Stimulated activated CD4-positive, alpha-beta T cell treated with anti-CD3 and anti-CD28 coated beads, Interleukin-1b, Interleukin-23, amount 100 ng/mL, for 1 hour (primary cell): ENCODE measurements around the gene GALNT12.

Experiments used
- DNase-seq, 2 donors: peaks; one replicate each; pipeline ENCODE4 v3.0.0-alpha.2; 2020; ENCODE audit warnings: low read depth in 2 of 2

Gene GALNT12

GRCh38 chr9:98807070-98807813 is at the start of gene GALNT12:
TSS of gene GALNT12 (plus strand) at chr9:98807670. CDS start at chr9:98807699, 29 bp downstream.
- DNase-seq, result peak in 1 of 2 donors; percentile 22

DNA sequence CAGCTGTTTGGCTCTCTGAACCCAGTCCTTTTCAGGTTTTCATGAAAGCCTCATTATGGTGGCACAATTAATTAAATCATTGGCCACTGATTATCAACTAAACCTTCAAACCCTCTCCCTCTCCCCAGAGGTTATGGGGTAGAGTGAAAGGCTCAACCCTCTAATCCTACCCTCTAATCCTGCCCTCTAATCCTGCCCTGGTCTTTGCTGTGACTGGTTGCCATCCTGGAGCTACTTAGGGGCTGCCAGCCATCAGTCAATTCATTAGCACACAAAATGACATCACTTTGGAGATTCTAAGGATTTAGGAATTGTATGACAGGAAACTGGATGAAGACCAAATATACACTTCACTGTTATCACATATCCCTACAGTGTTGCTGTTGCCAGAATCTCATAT is 47.2 kb upstream of the GALNT12 start:
- no peak for DNase-seq

DNA sequence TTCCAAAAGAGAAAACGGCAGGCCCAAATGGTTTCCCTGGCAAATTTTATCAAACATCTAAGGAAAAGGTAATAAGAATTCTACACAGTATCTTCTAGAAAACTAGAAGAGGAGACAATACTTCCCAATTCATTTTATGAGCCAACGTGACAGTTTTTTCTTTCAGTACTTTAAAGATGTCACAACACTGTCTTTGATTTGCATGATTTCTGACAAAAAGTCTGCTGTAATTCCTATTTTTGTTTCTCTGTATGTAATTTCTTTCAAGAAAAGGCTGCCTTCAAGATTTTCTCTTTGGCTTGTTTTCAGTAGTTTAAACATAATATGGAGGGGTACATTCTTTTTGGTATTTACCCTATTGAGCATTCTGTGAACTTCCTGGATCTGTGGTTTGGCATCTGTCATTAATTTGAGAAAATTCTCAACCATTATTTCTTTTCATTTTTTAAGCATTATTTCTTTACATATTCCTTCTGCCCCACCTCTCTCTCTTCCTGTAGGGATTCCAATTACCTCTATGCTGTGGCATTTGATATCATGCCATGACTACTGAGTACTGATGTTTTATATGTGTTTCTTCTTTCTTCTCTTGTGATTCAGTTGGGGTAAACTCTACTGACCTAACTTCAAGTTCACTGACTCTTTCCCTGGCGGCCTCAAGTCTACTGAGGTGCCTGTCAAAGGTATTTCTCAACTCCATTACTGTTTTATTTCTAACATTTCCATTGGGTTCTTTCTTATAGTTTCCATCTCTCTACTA is 43.3 kb upstream of the GALNT12 start:
- DNase-seq, result no peak

- no peak for DNase-seq
These were observed 42.2 kb upstream of the GALNT12 start for GRCh38 chr9:98765256-98765655.

- no peak for DNase-seq
These were observed 40.9 kb upstream of the GALNT12 start for GRCh38 chr9:98766586-98766985.

DNA sequence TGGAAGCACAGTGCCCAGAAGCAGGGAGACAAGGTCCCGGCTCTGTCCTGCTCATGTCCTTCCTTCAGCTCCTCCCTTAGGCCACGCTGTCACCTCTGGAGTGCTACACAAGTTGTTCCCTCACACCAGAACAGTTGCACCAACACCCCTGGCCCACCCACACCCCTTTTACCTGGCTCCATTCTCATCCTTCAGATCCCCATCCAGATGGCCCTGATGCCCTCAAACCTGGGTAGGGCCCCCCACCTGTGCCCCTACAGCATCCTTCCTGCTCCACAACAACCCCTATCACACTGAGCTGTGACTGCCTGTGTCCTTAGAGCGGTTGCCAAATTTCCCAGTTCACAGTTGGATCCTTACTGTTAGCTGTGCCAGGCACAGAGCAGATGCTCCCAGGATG is 40.3 kb upstream of the GALNT12 start:
- no peak for DNase-seq

- DNase-seq, result no peak
These were observed 39.6 kb upstream of the GALNT12 start for GRCh38 chr9:98767915-98768314.

DNA sequence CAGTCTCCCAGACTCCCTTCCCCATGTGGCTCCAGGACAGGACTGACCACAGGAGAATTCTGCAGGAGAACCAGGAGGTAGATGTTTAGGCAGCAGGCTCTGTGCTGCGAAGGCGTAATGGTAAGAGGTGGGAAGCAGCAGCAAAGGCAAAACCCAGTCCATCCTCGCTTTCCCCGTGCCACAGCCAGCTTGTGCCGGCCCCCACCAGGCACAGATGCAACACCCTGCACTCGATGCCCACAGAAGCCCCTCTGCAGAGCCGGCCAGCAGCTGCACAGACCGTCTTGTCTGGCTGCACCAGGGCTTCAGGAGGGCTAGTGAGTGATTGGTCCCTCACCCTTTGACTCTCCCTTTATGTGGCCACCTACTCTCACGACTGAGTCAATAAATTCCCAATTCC is 39.1 kb upstream of the GALNT12 start:
- DNase-seq, result no peak

DNA sequence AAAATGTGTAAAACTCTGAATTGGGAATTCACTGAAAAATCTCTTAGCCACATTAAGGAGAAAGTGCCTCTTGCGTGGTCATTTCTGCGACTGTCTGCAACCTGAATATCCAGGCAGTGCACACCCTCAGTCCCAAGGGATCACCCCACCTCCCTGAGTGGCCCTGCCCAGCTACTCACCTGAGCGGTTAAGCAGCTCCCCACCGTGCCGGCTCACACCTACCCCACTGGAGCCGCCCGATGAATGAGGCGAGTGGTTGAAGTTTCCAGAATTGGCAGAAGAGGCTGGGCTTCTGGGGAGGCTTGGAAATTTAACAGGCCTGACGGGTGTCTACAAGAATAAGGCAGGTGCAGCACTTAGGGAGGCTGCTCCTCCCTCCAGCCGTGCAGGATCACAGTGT is 36.8 kb upstream of the GALNT12 start:
- no peak for DNase-seq

DNA sequence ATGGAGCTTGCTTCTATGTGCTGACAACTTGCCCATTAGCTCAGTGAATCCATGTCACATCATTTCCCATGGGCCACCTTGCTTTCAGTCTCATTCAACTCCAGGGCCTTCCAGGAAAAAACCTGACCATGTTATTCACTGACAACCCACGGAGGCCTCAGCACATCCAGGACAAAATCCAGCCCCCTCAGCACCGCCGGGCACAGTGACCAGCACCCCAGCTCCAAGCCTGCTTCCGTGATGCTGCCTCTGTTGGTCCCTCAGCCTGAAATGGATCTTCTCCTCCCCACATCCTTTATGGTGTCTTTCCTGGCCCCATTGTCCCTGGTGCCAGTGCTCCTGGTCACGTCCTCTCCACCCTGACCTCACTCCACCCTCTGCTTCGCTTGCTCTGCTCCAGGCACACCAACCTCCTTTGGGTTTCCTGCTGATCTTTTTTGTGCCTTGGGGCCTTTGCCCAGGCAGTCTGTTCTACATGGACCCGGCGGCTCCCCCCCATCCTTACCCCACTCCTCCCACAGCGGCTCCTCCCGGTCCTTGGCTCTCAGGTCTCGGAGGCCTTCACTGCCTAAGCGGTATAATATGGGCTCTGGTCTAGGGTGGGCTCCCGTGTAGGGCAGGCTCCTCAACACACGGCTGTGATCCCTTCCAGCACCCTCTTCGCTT is 36.1 kb upstream of the GALNT12 start:
- DNase-seq, result no peak

- DNase-seq, result no peak
These were observed 34.9 kb upstream of the GALNT12 start for GRCh38 chr9:98772364-98773155.

GRCh38 chr9:98773721-98774120 is 33.7 kb upstream of the GALNT12 start:
- no peak for DNase-seq

GRCh38 chr9:98774746-98775145 is 32.7 kb upstream of the GALNT12 start:
- no peak for DNase-seq

DNA sequence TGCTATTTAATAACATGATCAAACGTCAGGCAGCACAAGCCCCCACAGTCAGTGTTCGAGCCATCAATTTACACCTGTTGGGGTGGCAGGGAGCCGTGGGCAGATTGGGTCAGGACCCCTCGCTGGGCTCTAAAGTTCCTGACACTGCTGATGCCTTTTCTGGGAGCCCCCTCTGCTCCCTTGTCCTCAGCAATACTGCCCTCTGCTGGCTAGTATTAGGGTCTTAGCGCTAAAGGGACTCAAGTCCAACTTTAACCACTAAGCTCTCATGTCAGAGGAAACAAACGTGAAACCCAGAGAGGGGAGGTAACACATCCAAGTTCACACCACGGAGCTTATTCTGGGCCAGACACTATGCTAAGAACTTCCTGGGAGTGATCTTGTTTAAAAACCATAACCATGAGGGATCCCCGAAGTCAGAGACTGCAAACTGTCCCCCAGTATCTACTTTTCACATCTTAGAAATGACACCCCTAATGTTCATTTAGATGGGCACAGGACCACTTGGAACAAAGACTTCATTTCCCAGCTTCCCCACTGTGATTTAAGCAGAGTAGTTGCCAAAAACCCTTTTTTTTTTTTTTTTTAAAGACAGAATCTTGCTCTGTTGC is 31.5 kb upstream of the GALNT12 start:
- DNase-seq, result no peak

- no peak for DNase-seq
These were observed 29.9 kb upstream of the GALNT12 start for GRCh38 chr9:98777618-98778017.

DNA sequence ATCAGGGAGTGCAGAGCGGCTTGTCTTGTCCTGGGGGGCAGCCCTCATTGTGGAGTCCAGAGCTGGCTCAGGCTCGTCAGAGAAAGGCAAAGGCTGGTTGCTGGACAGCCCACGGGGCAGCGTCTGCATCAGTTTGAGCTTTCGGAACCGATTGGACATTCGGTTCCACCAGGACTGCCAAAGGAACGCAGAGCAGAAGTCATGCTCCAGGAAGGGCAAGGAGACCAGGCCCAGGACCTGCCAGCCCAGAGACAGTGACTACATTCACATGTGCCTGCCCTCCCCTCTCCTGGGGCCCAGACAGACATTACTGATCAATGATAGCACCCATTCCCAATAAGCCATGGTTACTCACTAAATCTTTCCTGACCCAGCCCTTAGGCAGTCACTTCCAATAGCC is 29.2 kb upstream of the GALNT12 start:
- no peak for DNase-seq

DNA sequence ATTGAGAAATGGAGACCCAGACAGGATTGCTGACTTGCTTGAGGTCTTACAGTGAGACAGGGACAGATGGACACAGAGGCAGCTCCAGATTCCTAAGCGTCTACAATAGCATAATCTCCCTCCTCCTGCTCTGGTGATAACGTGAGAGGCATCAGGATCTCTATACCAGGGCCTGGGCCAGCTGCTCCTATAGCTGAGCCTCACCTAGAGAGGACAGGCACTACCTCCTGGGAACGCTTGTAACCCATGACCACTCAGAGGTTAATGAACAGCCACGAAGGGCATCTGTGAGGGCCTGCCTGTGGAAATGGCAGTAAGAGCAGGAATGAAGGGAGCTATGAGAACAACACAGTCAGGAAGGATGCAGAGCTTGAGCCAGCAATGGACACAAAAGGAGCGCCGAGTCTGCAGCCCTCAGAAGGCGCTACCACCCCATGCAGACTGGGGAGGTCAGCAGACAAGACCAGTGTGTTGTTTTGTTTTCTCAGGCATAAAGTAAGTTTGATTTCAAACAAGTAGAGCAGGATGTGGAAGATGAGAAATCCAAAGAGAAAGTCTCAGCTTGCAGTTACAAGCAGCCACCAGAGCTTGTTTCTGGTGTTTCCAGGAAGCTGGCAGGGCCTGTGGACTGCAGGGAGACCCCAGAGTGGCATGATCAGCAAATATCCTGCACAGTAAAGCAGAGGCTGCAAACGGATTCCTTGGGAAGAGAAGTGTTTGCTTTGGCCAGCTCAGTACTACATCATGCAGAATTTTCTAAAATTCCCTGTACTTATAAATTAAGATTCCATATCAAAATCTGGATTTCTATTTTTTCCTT is 28.5 kb upstream of the GALNT12 start:
- DNase-seq, result no peak

DNA sequence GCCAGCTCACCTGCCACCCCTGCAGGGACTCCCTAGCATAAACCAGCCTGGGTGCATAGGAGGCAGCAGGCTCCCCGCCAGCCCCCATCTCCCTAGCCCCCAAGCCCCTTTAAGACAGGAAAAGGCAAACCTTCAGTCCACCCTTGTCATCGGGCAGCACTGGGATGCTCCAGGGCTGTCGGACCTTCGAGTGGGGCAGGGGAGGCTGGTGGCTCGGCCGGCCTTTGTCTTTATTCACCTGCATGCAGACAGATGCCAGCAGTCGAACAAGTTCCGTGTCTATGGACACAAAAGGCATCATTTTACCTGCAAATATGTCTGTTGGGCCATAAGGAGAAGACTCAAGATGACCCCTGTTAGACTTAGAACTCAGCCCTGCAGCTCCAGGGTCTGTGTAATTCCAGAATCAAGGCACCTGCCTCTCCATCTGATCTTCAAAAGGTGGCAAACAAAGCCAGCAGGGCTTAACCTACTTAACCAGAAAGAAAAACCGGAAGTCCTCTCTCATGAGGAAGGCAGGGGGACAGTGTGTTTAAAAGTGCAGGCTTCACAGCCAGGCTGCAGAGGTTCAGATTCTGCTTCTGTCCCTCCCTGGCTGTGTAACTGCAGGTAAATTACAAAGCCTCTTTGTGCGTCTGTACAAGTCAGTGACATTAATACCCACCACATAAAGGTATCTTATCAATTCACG is 27.3 kb upstream of the GALNT12 start:
- no peak for DNase-seq

GRCh38 chr9:98781588-98782383 is 25.7 kb upstream of the GALNT12 start:
- DNase-seq, result no peak
